EH (cell line): ENCODE results near the gene ARHGAP6.

ENCODE experiments used
- DNase-seq: peaks from one replicate; pipeline ENCODE4 v3.0.0-alpha.2; 2015; ENCODE audit warnings: low read depth

The ARHGAP6 gene

GRCh38 chrX:11665168-11666111, at the start of gene ARHGAP6:
ARHGAP6 (minus strand) TSS chrX:11665920; CDS start chrX:11664828, 1,092 bp downstream.
- peak; percentile 47 for DNase-seq

GRCh38 chrX:11704725-11705495, 39.2 kb upstream of the ARHGAP6 start:
- DNase-seq = peak; percentile 18

GRCh38 chrX:11703855-11704254, 38.1 kb upstream of the ARHGAP6 start:
- no peak for DNase-seq

- DNase-seq = no peak
Observed at GRCh38 chrX:11702965-11703631, 37.4 kb upstream of the ARHGAP6 start.

GRCh38 chrX:11702420-11702819, 36.7 kb upstream of the ARHGAP6 start:
- no peak for DNase-seq

- no peak for DNase-seq
Observed at GRCh38 chrX:11698702-11699101, 33.0 kb upstream of the ARHGAP6 start.

GRCh38 chrX:11688201-11688600, 22.5 kb upstream of the ARHGAP6 start:
- no peak for DNase-seq

- DNase-seq = no peak
Observed at GRCh38 chrX:11687157-11687556, 21.4 kb upstream of the ARHGAP6 start.

- no peak for DNase-seq
Observed at GRCh38 chrX:11683057-11683456, 17.3 kb upstream of the ARHGAP6 start.

GRCh38 chrX:11678158-11678557, 12.4 kb upstream of the ARHGAP6 start:
- no peak for DNase-seq

GRCh38 chrX:11672213-11672612, 6.5 kb upstream of the ARHGAP6 start:
- no peak for DNase-seq

GRCh38 chrX:11670316-11670715, 4.6 kb upstream of the ARHGAP6 start:
- DNase-seq = no peak

- no peak for DNase-seq
Observed at GRCh38 chrX:11666952-11667685, 1.4 kb upstream of the ARHGAP6 start.

GRCh38 chrX:11666164-11666563, 444 bp upstream of the ARHGAP6 start:
- DNase-seq = no peak

GRCh38 chrX:11664211-11665167, 1.2 kb downstream of the ARHGAP6 start:
- DNase-seq = peak; percentile 6

- DNase-seq = no peak
Observed at GRCh38 chrX:11663875-11664210, 1.9 kb downstream of the ARHGAP6 start.

- DNase-seq = no peak
Observed at GRCh38 chrX:11655282-11656015, 10.3 kb downstream of the ARHGAP6 start.

- no peak for DNase-seq
Observed at GRCh38 chrX:11648705-11649519, 16.8 kb downstream of the ARHGAP6 start.

GRCh38 chrX:11647138-11647537, 18.6 kb downstream of the ARHGAP6 start:
- no peak for DNase-seq
